ENCODE measurements around the gene ANO1. TPM values are rescaled to one million over a fixed set of nuclear protein-coding genes. Genes with fewer than 3 reads are reported as not detected.
A peak's percentile ranks its signal among the peaks of the same experiment; 100 is the strongest.

Gene ANO1
- total RNA-seq, 6 experiments from 2014 or later = not detected

DNA sequence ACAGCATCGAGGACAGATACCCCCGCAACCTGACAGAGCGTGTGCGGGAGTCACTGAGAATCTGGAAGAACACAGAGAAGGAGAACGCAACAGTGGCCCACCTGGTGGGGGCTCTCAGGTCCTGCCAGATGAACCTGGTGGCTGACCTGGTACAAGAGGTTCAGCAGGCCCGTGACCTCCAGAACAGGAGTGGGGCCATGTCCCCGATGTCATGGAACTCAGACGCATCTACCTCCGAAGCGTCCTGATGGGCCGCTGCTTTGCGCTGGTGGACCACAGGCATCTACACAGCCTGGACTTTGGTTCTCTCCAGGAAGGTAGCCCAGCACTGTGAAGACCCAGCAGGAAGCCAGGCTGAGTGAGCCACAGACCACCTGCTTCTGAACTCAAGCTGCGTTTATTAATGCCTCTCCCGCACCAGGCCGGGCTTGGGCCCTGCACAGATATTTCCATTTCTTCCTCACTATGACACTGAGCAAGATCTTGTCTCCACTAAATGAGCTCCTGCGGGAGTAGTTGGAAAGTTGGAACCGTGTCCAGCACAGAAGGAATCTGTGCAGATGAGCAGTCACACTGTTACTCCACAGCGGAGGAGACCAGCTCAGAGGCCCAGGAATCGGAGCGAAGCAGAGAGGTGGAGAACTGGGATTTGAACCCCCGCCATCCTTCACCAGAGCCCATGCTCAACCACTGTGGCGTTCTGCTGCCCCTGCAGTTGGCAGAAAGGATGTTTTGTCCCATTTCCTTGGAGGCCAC, 128.3 kb downstream of the ANO1 start:
- TF ChIP-seq CTCF (IDR thresholded peaks at IDR 0.05) = no peak
- peak overlapping the region; percentile 51; the same call in 1 of the 2 replicates for H3K27ac Mint-ChIP-seq
- H3K4me3 Mint-ChIP-seq = no peak overlapping the region; the same call in 1 of the 2 replicates
- DNase-seq = no peak
- peaks cover 5% of the 10 kb centered on the region for H3K27me3 Mint-ChIP-seq (ENCODE audit: insufficient read depth)
- peaks cover 54% of the 10 kb centered on the region for H3K4me1 Mint-ChIP-seq (ENCODE audit: low read depth)
- peaks cover 37% of the 10 kb centered on the region for H3K36me3 Mint-ChIP-seq (ENCODE audit: low read depth)
- H3K9me3 Mint-ChIP-seq = no peaks in the 10 kb centered on the region

DNA sequence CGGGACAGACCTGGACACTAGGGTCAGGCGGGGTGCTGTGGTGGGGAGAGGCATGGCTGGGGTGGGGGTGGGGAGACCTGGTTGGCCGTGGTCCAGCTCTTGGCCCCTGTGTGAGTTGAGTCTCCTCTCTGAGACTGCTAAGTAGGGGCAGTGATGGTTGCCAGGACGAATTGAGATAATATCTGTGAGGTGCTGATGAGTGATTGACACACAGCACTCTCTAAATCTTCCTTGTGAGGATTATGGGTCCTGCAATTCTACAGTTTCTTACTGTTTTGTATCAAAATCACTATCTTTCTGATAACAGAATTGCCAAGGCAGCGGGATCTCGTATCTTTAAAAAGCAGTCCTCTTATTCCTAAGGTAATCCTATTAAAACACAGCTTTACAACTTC, 128.9 kb downstream of the ANO1 start:
- no peak for TF ChIP-seq CTCF (IDR thresholded peaks at IDR 0.05)
- no peaks in the 10 kb centered on the region for H3K9me3 Mint-ChIP-seq
- H3K27me3 Mint-ChIP-seq (ENCODE audit: insufficient read depth) = peaks cover 5% of the 10 kb centered on the region
- DNase-seq = no peak
- no peak overlapping the region for H3K4me3 Mint-ChIP-seq
- H3K4me1 Mint-ChIP-seq (ENCODE audit: low read depth) = peaks cover 54% of the 10 kb centered on the region
- peaks cover 37% of the 10 kb centered on the region for H3K36me3 Mint-ChIP-seq (ENCODE audit: low read depth)
- H3K27ac Mint-ChIP-seq = no peak overlapping the region

DNA sequence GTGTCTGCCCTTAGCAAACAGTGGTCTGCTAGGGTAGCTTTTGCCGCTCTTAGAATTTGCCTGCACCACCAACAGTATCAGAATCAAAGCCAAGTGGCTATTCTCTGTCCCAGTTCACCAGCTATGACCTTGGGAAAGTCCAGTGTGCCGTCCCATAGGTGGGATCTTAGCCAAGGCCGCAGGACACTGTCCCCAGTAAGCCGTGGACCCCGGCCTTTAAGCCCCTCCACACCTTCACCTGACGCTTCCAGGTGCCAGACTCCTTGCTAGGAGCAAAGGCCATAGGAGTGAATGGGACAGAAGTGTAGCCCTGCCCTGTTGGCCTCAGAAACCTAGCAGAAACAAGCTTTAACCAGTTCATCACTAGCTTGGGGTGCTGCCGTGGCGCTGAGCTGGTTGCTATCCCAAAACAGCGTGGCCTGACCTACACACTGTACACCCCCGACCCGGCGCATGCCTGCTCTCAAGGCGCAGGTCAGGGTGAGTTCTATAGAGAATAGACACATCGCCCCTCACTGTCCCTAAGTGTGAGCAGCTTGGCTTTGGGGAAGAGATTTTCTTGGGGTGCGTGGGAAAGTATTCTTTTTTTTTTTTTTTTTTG, 129.5 kb downstream of the ANO1 start:
- Mint-ChIP-seq H3K27ac (no peak overlapping the region), H3K4me1 (ENCODE audit: low read depth) (peaks cover 50% of the 10 kb centered on the region), H3K9me3 (no peaks in the 10 kb centered on the region), H3K4me3 (no peak overlapping the region), H3K27me3 (ENCODE audit: insufficient read depth) (peaks cover 5% of the 10 kb centered on the region), H3K36me3 (ENCODE audit: low read depth) (peaks cover 37% of the 10 kb centered on the region)
- TF ChIP-seq CTCF (IDR thresholded peaks at IDR 0.05) = no peak
- no peak for DNase-seq

GRCh38 chr11:70209391-70209912, 131.3 kb downstream of the ANO1 start:
- DNase-seq = no peak
- Mint-ChIP-seq H3K27me3 (ENCODE audit: insufficient read depth) (peaks cover 5% of the 10 kb centered on the region), H3K36me3 (ENCODE audit: low read depth) (peaks cover 33% of the 10 kb centered on the region), H3K4me1 (ENCODE audit: low read depth) (peaks cover 43% of the 10 kb centered on the region), H3K4me3 (no peak overlapping the region), H3K9me3 (no peaks in the 10 kb centered on the region), H3K27ac (no peak overlapping the region)
- no peak for TF ChIP-seq CTCF (IDR thresholded peaks at IDR 0.05)

GRCh38 chr11:70210051-70210501, 132.0 kb downstream of the ANO1 start:
- peaks cover 5% of the 10 kb centered on the region for H3K27me3 Mint-ChIP-seq (ENCODE audit: insufficient read depth)
- no peaks in the 10 kb centered on the region for H3K9me3 Mint-ChIP-seq
- H3K27ac Mint-ChIP-seq = peak overlapping the region; percentile 47
- no peak for TF ChIP-seq CTCF (IDR thresholded peaks at IDR 0.05)
- DNase-seq = no peak
- H3K36me3 Mint-ChIP-seq (ENCODE audit: low read depth) = peaks cover 29% of the 10 kb centered on the region
- H3K4me3 Mint-ChIP-seq = no peak overlapping the region
- peaks cover 37% of the 10 kb centered on the region for H3K4me1 Mint-ChIP-seq (ENCODE audit: low read depth)

Data from HFFc6 (cell line).